Stimulated activated CD4-positive, alpha-beta T cell treated with anti-CD3 and anti-CD28 coated beads, Interleukin-2, amount 100 ng/mL, for 48 hours (primary cell): Measurements from ENCODE around the gene CHCHD3.
"Not testable (repeated sequence)": the region's sequence is repeated elsewhere in the genome, so short reads cannot be mapped to it uniquely, and the experiment has no call there.

ENCODE experiments used
- DNase-seq, 2 donors: peaks; one replicate each; pipeline ENCODE4 v3.0.0-alpha.2; 2020

CHCHD3 gene

DNA sequence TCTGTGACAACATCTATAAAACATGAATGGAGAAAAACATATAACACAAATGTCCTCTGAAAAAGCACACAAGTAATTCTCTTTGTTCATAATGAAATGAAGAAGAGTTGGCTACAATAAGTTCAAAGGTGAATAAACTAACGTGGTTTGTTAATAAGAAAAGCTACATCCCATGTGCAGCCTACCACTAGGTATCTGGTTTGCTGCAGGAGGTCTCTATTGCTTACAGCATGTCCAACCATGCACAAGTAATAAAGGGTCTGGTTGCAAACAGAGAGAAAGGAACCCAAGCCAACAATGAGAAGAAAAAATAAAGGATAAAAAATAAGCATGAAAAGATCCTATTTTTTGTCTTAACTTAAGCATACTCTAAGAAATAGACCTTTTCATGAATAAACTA is 139.2 kb downstream of the CHCHD3 start:
- DNase-seq: no peak

DNA sequence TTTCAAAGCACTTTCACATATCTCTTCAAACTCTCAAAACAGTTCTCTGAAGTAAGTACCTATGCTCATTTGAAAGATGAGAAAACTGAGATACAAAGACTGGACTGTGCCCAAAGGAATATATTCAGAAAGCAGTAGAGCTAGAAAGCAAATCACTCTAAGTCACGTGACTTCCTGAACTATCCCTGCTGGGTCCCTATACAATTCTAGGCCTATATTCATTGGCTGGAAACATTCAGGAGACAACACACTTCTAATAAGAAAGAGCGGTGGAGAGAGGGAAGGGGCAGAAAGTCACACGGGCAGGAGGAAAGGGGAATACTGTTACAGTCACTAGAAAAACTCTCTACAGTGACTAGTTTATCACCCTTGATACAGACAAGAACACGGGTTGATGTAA is 140.0 kb downstream of the CHCHD3 start:
- DNase-seq: no peak

GRCh38 chr7:132941428-132941827 is 140.5 kb downstream of the CHCHD3 start:
- no peak for DNase-seq

DNA sequence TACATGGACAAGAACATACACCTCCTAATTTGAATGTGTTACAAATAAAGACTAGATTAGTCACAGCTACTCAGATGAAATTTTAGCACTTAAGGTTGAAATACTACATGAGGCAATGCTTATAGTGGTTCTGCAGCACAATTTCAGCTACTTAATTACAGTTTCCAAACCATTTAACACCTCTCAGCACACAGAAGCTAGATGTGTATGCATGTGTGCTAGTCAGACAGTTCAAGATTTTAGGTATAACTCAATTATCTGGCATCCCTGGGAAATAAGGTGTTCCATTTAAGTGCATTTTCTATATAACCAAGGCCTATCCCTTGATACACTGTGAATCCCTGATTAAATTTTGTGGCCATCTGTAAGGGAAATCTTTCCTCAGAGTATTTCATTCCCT is 141.8 kb downstream of the CHCHD3 start:
- DNase-seq: no peak

GRCh38 chr7:132939495-132939894 is 142.4 kb downstream of the CHCHD3 start:
- no peak for DNase-seq

GRCh38 chr7:132937286-132937685 is 144.6 kb downstream of the CHCHD3 start:
- DNase-seq: no peak

DNA sequence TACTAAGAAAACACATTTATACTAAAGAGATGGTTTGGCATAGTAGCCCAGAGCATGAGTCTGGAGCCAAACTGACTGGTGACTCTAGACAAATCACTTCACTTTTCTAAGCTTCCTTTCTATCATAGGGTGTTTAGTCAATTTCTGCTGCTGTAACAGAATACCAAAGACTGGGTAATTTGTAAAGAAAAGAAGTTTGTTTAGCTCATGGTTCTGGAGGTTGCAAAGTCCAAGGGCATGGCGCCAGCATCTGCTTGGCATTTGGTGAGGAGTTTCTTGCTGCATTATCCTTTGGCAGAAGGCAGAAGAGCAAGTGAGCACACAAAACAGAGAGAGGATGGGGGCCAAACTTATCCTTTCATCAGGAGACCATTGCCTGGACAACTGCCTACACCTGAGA is 146.3 kb downstream of the CHCHD3 start:
- DNase-seq: no peak

DNA sequence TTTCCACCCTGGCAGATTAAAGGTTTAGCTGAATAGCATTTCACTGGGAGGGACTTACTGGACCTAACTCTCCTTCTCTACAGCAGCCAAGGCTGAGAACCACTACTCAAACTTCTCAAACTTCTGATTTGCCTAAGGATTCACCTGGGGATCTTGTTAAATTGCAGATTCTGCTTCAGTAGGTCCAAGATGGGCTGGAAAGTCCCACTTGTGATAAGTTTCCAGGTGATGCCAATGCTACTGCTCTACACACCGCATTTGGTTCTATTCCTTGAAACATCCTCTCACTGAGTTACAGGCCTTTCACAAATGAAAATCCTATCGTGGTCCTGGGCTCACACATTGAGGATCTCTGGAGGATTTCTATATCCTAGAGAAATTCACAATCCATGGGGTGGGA is 147.9 kb downstream of the CHCHD3 start:
- no peak for DNase-seq

DNA sequence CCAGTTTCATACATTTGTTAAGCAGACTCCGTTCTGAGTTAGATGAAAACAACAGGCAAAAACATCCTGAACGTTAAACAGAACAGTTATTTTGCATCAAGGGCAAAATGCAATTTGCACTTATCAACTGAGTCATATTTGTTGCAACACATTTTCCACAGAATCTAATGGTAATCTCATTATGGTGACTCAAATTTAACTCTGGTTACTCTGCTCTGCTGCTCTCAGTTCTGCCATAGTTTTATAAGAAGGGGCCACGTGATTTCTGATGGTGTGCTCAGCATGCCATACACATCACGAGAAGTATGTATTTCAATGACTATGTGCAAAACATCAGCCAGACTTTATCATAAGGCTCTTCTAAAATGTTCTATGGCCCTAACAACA is 148.8 kb downstream of the CHCHD3 start:
- no peak for DNase-seq

DNA sequence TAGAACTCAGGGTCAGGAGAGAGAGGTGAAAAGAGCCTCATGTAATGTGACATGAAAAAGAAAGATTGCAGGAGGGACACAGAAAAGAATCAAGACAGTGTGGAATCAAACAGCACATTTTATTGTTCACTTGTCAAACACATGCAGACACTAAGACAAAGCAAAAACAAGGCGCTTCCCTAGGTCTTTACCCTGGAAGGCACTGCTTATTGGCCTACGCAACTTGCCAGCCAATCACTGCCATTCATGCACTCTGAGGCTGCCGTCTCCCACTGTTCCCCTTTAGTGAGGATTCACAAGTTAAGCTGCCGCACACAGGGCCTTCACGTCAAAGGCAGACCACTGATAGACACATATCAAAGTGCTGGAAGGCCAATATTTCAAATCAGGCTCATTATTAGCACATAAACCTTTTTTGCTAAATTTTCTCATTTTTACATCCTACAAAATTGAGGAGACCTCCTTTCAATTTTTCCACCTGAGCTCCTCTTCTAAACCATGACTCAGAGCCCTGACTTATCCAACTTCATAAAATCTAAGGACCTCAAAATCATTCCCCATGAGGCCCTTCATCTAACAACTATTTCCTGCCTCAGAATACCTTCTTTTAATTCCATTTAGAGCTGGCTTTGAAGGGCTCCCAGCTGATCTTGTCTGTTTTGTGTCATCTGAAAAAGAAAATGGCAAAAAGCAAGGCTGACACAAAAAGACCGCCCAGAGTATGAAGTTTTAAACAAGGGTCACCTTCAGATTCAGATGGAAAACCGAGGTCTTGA is 149.4 kb downstream of the CHCHD3 start:
- no peak for DNase-seq

- no peak for DNase-seq
Observed at GRCh38 chr7:132930881-132931280, 151.0 kb downstream of the CHCHD3 start.

DNA sequence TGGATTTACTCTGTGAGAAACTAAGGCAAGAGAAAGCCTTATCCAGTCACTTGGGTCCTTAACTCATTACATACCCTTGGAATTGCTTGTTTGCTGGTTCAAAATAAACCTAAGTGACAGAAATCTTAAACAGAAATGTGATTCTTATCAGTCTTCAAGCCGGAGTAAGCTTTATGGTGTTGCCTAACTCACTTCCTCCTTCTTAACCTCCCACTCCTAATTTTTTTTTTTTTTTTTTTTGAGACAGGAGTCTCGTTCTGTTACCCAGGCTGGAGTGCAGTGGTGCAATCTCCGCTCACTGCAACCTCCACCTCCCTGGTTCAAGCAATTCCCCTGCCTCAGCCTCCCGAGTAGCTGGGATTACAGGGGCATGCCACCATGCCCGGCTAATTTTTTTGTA is 151.9 kb downstream of the CHCHD3 start:
- not testable (repeated sequence) for DNase-seq

GRCh38 chr7:132919771-132920170 is 162.1 kb downstream of the CHCHD3 start:
- DNase-seq: no peak

GRCh38 chr7:132915647-132916046 is 166.2 kb downstream of the CHCHD3 start:
- no peak for DNase-seq

DNA sequence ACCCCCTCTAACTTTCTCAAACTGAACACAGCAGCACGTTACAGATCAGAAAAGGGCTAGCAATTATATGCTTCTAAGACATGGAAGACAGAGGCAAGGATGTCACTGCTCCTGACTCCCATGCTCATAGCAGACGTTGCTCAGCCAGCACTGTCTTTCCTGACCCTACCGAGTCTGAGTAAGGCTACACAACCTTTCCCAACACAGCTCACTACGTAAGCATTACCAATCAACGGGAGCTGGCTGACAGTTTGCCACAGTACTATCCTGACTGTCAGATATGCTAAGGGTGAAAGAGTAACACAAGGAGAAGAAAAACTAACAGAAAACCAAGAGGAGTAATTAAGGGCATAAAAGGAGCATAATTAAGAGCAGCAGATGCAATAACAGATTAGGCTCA is 171.2 kb downstream of the CHCHD3 start:
- no peak for DNase-seq

- DNase-seq: no peak
Observed at GRCh38 chr7:132907380-132907940, 174.4 kb downstream of the CHCHD3 start.

DNA sequence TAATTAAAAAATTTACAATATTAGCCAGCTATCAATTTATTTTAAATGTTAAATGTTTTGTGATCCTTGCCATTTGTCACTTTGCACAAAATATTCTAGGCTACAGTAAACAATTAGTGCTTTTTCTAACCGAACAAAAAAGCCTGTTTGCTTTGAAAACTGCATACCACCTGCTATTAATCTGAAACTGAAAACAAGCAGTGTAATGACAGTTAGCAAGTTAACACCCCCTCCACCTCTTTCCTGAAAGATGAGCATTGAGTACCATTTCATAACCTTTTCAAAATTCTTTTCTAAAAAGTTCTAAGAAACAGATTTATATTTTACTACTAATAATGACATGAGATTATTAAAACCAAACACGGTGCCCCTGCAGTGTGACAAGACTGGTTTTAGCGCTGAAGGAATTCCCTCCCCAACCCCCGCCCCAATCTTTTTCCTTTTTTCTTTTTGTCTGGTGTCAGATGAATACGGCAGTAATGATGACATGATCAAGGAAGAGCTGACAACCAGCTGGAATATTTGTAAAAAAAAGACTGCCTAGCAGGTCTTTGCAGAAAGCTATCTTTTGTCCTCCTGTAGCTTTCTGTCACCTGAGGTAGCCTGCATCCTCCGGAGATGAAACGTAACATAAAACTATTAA is 175.6 kb downstream of the CHCHD3 start:
- DNase-seq: no peak

GRCh38 chr7:132905136-132905535 is 176.8 kb downstream of the CHCHD3 start:
- DNase-seq: not testable (repeated sequence)

DNA sequence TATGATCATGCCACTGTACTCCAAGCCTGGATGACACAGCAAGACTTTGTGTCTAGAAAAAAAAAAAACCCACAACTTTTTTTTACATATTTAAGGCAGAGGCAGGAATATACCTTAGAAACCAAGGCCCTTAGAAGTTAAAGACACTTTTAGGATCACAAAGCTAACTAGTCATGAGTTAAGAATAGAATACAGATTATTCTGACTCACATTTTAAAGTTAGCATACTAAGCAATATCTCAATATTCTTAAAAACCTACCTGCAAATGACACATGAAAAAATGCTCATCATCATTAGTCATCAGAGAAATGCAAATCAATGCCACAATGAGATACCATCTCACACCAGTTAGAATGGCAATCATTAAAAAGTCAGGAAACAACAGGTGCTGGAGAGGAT is 177.7 kb downstream of the CHCHD3 start:
- no peak for DNase-seq

DNA sequence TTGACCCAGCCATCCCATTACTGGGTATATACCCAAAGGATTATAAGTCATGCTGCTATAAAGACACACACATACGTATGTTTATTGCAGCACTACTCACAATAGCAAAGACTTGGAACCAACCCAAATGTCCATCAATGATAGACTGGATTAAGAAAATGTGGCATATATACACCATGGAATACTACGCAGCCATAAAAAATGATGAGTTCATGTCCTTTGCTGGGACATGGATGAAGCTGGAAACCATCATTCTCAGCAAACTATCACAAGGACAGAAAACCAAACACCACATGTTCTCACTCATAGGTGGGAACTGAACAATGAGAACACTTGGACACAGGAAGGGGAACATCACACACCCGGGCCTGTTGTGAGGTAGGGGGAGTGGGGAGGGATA is 179.6 kb downstream of the CHCHD3 start:
- not testable (repeated sequence) for DNase-seq

DNA sequence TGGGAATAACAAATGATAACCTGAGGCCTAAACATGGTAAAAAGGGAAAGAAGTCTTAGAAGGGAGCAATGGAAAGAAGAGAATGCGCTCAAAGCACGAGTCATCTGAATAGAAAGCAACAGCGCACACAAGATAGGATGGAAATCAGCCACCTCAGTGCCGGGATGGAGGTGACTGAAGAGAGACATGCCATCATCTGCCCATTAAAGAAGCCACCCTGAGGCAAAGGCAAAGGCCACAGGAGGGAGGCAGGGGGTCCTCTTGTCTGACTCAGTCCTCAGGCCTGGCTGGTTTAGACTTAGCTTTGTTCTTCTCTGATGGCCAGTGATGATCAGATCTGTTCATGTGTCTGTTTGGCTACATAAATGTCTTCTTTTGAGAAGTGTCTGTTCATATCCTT is 180.6 kb downstream of the CHCHD3 start:
- no peak for DNase-seq

- DNase-seq: no peak
Observed at GRCh38 chr7:132899833-132900232, 182.1 kb downstream of the CHCHD3 start.

DNA sequence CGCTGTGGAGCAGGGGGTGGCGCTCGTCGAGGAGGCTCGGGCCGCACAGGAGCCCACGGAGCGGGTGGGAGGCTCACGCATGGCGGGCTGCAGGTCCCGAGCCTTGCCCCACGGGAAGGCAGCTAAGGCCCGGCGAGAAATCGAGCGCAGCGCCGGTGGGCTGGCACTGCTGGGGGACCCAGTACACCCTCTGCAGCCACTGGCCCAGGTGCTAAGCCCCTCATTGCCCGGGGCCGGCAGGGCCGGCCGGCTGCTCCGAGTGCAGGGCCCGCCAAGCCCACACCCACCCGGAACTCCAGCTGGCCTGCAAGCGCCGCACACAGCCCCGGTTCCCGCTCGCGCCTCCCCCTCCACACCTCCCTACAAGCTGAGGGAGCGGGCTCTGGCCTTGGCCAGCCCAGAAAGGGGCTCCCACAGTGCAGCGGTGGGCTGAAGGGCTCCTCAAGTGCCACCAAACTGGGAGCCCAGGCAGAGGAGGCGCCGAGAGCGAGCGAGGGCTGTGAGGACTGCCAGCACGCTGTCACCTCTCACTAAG is 183.2 kb downstream of the CHCHD3 start:
- not testable (repeated sequence) for DNase-seq

- no peak for DNase-seq
Observed at GRCh38 chr7:132897093-132897687, 184.7 kb downstream of the CHCHD3 start.
